Right atrium auricular region (tissue), 2 donors: ENCODE measurements around the gene GTF2IRD1. TPM values are rescaled to one million over a fixed set of nuclear protein-coding genes. Genes with fewer than 3 reads are reported as not detected.
"Not testable (repeated sequence)": the region's sequence is repeated elsewhere in the genome, so short reads cannot be mapped to it uniquely, and the experiment has no call there.

Source experiments
- DNase-seq: peaks from one replicate; pipeline ENCODE4 v3.0.0-alpha.2; 2019; ENCODE audit warnings: low spot score
- H3K27ac ChIP-seq, 2 donors: fragments of 200-600 bp; sonication (generic); 1 replicate in 1 of 2; 2 replicates in 1 of 2; pipeline ENCODE4 v1.5.1; 2016 to 2019
- H3K27me3 ChIP-seq, 2 donors: fragments of 200-600 bp; sonication (generic); one replicate each; pipeline versions ENCODE4 v1.5.1 to v1.6.0; 2017 to 2019
- H3K36me3 ChIP-seq: fragments of 200-600 bp; sonication (generic); one replicate; pipeline ENCODE4 v1.5.1; 2016
- H3K4me1 ChIP-seq, 2 donors: fragments of 200-600 bp; sonication (generic); one replicate each; pipeline versions ENCODE4 v1.5.1 to v1.6.0; 2017 to 2019
- H3K4me3 ChIP-seq, 2 donors: fragments of 200-600 bp; sonication (generic); 1 replicate in 1 of 2; 2 replicates in 1 of 2; pipeline ENCODE4 v1.5.1; 2017 to 2019; ENCODE audit warnings: mild to moderate bottlenecking in 1 of 2, moderate library complexity in 1 of 2
- H3K9me3 ChIP-seq, 2 donors: fragments of 200-600 bp; sonication (generic); one replicate each; pipeline ENCODE4 v1.5.1; 2019
- CTCF ChIP-seq, 2 donors: fragments of 200-600 bp; sonication (generic); IDR thresholded peaks; one replicate each; pipeline ENCODE4 v1.5.1; 2019; ENCODE audit warnings: antibody characterized with exemption in 2 of 2
- total RNA-seq, 2 donors: library from RNA; depleted of rRNA; stranded (reverse); fragments of >200 nt; gene quantifications; one replicate each; pipeline ENCODE4 v1.1.0, GENCODE V29; 2016

GTF2IRD1 gene
- total RNA-seq, 2 donors from 2014 or later: 15.6 to 16.5 TPM

- Histone ChIP-seq H3K9me3 (peaks cover 0 to 6% of the 10 kb centered on the region in 2 donors), H3K4me1 (no peaks in the 10 kb centered on the region), H3K36me3 (peaks cover 57% of the 10 kb centered on the region), H3K27ac (no peak overlapping the region), H3K4me3 (no peak overlapping the region), H3K27me3 (no peaks in the 10 kb centered on the region)
- no peak for TF ChIP-seq CTCF (IDR thresholded peaks at IDR 0.05)
- DNase-seq: no peak
Observed at GRCh38 chr7:74523015-74523414, 69.3 kb downstream of the GTF2IRD1 start.

- H3K27me3 ChIP-seq: no peaks in the 10 kb centered on the region
- peaks cover 0 to 6% of the 10 kb centered on the region in 2 donors for H3K9me3 ChIP-seq
- TF ChIP-seq CTCF (IDR thresholded peaks at IDR 0.05): no peak
- no peaks in the 10 kb centered on the region for H3K4me1 ChIP-seq
- H3K36me3 ChIP-seq: peaks cover 44% of the 10 kb centered on the region
- no peak for DNase-seq
- H3K4me3 ChIP-seq: no peak overlapping the region
- no peak overlapping the region for H3K27ac ChIP-seq
Observed at GRCh38 chr7:74525140-74525539, 71.4 kb downstream of the GTF2IRD1 start.

- H3K36me3 ChIP-seq: peaks cover 46% of the 10 kb centered on the region
- H3K4me3 ChIP-seq: no peak overlapping the region
- H3K27me3 ChIP-seq: no peaks in the 10 kb centered on the region
- no peak for DNase-seq
- H3K9me3 ChIP-seq: peaks cover 0 to 6% of the 10 kb centered on the region in 2 donors
- H3K27ac ChIP-seq: no peak overlapping the region
- H3K4me1 ChIP-seq: no peaks in the 10 kb centered on the region
- no peak for TF ChIP-seq CTCF (IDR thresholded peaks at IDR 0.05)
Observed at GRCh38 chr7:74525881-74526280, 72.2 kb downstream of the GTF2IRD1 start.

GRCh38 chr7:74526780-74527179 is 73.1 kb downstream of the GTF2IRD1 start:
- no peaks in the 10 kb centered on the region for H3K27me3 ChIP-seq
- H3K27ac ChIP-seq: no peak overlapping the region
- no peak for TF ChIP-seq CTCF (IDR thresholded peaks at IDR 0.05)
- peaks cover 0 to 2% of the 10 kb centered on the region in 2 donors for H3K9me3 ChIP-seq
- H3K4me3 ChIP-seq: no peak overlapping the region
- H3K36me3 ChIP-seq: peaks cover 39% of the 10 kb centered on the region
- H3K4me1 ChIP-seq: no peaks in the 10 kb centered on the region
- no peak for DNase-seq

GRCh38 chr7:74527842-74528241 is 74.1 kb downstream of the GTF2IRD1 start:
- H3K4me3 ChIP-seq: no peak overlapping the region
- H3K27me3 ChIP-seq: no peaks in the 10 kb centered on the region
- H3K27ac ChIP-seq: no peak overlapping the region
- no peaks in the 10 kb centered on the region for H3K4me1 ChIP-seq
- H3K36me3 ChIP-seq: peaks cover 42% of the 10 kb centered on the region
- TF ChIP-seq CTCF (IDR thresholded peaks at IDR 0.05): no peak
- H3K9me3 ChIP-seq: no peaks in the 10 kb centered on the region
- no peak for DNase-seq

- H3K9me3 ChIP-seq, DNase-seq, H3K4me1 ChIP-seq, H3K27me3 ChIP-seq, H3K27ac ChIP-seq, H3K4me3 ChIP-seq: not testable (repeated sequence)
- peaks cover 38% of the 10 kb centered on the region for H3K36me3 ChIP-seq
Observed at GRCh38 chr7:74528773-74529172, 75.1 kb downstream of the GTF2IRD1 start.
